HG03135 (cell line): ENCODE results near the gene KCTD10.

ENCODE experiments used
- ATAC-seq: cut with Tn5 transposase; IDR thresholded peaks from one replicate; pipeline ENCODE4 v1.9.1; 2021; ENCODE audit warnings: mild to moderate bottlenecking, moderate library complexity; ENCODE audit not compliant: unreplicated experiment

KCTD10 gene

DNA sequence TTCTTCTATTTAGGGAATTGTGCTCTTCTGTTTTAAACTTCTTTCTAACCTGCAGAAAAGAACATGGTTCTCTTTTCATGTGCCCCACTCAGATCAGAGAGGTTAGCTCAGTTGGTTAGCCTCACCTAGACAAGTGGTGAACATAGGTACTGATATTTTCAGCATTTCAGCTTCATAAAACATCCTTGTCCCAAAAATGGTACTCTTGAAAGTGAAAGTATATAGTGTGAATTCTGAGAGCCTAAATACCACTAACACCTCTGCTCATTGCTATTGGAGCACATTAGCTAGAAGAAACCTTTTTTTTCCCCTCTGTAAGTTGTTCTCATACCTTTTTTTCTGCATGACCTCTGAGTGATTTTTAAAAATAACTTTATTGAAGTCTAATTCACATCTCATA lies 17.9 kb upstream of the KCTD10 start:
- no peak for ATAC-seq

DNA sequence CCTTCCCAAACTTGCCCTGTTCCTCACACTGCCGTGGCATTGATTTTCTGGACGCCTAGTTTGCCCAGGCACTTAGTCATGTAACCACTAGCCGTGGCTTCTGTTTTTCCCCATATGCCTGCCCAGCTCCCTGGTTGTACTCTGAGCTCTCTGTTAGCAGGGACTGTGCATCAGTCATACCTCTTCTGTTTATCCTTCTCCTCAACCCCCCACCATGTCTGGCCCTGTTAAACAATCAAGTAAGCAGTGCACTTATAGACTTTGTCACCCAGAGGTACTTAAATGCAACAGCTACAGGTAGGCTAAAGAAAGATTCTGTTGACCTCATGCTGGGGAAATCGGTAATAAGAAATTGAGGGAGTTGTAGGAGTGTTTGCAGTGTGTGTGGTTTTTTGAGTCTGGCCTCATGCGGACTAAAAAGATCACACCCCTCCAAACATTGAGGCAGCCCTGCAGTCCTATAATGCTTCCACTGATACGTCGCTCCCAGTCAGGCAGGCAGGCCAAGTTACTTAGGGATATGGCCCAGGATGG lies 17.3 kb upstream of the KCTD10 start:
- no peak for ATAC-seq

DNA sequence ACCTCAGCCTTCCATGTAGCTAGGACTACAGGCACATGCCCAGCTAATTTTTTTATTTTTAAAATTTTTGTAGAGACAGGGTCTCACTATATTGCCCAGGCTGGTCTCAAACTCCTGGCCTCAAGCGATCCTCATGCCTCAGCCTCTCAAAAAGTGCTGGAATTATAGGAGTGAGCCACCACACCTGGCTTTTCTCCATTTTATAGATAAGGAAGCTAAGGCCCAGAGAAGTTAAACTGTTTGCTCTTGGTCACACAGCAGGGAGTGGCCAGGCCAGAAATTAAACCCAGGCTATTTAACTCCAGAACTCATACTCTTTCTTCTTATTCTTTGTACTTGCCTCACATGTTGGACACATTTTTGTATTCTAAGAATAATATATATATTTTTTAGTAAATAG lies 16.8 kb upstream of the KCTD10 start:
- ATAC-seq = no peak

DNA sequence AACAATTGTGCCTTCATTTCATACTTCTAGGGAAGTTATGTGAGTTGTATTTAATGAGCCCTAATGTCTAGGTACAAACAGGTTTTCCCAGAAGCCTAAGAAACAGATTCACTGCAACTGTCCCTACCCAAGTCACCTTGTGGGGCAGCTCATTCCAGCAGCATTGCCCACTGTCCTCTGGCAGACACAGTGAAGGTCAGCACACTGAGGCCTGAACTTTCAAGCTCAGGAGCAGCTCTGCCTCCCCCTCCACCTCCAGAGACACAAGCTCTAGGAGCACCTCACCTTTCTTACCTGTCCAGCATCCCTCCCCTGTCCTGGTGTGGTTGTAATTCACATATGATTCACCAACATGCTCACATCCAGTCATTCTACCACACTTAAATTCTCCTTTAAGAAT lies 16.0 kb upstream of the KCTD10 start:
- ATAC-seq = no peak

DNA sequence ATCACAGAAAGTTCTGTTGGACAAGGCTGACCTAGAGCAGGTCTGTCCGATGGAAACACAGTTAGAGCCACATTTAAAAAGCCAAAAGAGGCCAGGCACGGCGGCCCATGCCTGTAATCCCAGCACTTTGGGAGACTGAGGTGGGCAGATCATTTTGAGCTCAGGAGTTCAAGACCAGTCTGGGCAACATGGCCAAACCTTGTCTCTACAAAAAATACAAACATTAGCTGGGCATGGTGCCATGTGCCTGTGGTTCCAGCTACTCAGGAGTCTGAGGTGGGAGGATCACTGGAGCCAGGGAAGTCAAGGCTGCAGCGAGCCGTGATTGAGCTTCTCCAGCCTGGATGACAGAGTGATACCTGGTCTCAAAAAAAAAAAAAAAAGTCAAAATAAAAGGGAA lies 15.3 kb upstream of the KCTD10 start:
- no peak for ATAC-seq

DNA sequence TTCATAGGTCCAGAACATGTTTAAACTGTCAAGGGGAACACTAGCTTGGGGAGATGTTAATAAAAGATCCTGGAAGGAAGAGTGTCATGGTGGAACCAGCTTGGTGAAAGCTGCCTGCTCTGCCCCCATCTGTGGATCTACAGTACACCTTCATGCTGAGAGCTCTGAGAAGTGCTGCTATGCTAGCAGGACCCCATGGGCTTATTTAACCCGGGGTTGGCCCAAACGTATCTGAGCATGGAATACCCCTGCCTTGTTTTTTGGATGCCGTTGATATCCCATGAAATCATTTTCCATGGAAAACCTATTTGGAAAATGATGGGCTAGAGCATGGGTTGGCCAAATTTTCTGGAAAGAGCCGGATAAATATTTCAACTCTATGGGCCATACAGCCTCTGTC lies 14.6 kb upstream of the KCTD10 start:
- ATAC-seq = no peak

DNA sequence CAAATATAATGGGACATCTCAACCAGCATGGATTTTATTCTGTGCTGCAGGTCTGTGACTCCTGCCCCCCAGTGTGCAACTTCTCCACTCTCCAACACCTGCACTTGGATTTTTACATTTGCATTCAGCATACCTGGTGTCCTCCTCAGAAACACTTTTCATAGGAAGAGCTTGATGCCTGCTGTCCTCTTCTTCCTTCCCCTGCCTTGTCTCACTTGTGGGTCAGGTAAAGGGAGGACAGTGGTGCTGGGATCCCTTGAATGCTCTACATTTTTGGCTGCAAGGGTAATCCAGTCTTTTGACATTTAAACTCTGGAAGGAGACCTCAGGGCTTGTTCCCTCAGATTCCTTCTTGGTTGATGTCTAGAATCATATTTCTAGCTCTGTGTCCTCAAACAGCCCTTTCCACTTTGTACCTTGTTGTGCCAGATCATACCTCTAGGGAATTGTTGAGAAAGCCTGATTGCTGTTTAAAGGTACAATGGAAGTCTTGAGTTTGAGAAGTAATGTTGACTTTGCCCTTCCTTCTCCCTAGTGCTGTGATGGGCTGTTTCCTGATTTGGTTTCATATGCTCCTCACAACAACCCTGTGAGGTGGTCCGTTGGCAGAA lies 13.0 kb upstream of the KCTD10 start:
- no peak for ATAC-seq

DNA sequence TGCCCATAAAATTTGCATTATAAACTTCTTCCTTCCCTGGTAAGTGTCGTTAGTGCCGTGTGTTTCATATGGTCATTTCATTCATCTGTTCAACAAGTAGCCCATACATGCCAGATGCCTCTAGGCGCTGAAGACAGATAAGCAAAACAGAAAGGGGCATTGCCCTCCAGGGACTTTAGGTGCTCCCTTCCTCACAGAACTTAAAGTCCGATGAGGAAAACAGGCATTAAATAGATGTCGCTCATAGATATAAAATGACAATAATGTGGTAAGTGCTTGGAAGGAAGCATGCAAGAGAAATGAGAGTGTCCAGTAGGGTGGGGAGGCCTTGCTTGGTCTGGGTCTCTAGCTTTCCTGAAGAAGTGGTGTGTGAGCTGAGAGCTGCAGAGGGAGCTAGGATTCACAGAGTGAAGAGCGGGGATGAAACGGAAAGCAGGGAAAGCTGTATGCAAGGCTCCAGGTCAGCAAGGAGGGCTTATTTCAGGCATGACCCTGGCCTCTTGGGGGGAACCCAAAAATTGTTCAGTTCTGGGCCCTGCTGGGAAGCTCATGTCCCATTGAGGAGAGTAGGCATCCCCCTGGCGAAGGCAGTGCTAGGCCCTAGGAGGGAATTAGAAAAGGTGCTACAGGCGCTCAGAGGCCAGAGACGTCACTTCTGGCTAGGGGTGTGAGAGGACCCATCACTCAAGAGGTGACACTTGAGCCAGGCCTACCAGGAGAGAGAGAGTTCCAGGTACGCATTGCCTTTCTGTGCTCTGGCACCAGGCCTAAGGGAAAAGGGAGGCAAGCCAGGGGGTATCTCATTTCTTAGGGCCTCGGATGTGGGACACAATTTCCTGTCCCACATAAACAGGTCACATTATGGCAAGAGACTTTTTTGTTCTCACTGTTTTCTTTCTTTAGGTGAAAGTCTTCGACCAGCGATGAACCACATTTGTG lies 12.2 kb upstream of the KCTD10 start:
- ATAC-seq = no peak

DNA sequence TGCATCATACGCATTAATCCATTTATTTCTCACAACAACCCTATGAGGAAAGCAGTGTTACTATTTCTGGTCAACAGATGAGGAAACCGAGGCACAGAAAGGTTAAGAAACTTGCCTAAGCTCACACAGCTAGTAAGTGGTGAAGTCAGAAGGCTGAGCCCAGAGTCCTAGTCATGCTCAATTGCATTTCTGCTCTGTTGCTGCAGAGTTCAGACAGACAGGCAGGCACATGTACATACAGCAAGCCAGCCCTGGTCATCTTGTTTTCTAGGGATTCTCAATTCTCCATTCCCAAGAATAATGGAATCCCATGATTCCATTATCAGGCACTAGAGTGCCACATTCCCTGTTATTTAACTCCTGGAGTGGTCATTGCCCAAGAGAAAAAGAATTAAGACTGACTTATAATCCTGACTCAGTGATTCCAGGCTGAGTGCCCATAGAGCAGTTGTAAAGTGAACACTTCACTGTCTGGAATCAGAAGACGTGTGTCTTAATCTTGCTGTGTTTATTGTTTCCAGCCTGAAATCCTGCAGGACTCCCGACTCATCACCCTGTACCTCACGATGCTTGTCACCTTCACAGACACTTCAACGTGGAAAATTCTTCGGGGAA lies 11.1 kb upstream of the KCTD10 start:
- no peak for ATAC-seq

DNA sequence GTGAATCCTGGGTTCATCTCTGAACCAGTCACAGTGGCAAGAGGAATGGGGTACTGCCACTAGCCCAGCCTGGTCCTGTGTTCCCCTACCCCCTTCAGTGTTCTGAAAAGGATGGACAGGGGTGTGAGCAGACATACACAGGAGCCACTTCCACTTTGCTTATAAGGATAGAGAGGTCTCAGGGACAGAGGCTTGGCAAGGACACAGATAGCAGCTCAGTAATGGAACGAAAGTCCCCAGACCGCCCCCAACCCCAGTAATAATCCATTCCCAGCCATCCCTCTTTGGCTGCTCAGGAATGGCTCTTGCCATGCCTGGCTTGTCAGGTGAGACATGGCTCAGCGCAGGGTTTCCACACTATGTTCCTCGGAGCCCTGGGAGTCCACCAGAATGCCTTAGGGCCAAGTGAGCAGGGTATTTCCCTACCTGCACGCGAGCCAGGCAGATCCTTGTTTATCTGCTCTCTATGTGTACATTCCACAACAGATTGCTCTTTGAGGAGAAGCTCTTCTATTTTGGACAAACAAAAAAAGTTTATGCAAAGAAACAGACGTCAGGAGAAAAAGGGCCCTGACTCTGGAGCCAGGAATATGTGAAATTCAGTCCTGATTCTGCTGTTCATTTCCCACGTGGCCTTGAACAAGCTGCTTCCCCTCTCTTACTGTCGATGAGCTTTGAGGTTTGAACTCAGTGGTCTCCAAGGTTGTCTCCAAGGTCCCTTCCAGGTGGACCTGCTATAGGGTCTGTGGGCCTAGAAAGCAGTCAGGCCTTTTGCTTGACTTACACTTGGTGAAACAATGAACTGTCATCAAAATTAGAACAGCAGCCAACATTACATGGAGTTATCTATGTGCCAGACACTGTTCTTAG lies 10.3 kb upstream of the KCTD10 start:
- ATAC-seq = no peak

DNA sequence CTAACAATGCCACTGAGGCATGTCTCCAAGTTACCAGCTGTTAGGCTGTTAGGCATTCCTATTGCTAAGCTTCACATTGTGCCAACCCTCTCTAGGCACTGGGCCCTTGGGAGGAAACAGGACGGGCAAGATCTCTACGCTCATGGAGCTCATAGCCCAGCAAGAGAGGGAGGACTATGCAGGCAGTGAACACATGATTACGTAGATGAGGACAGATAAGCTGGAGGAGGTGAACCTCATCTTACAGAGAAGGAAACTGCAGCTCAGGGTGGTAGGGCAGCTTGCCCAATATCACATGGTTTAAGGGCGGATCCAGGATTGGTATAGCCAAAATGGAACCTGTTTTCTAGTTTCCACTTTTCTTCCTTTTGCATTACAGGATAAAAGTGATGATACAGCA lies 8.1 kb upstream of the KCTD10 start:
- no peak for ATAC-seq

DNA sequence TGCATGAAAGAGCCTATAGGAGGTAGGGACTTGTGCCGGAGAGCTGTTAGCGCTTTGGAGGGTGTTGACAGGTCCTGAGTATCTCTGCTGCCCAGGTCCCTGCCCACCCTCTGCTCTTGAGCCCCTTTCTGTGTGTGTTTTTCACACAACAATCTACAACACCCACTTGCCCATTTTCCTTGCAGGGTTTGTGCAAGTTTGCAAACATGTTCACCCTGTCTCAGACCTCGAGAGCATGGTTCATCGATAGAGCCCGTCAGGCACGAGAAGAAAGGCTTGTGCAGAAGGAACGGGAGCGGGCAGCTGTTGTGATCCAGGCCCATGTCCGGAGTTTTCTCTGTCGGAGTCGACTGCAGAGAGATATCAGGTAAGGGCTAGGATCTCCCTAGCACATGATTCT lies 6.2 kb upstream of the KCTD10 start:
- no peak for ATAC-seq

DNA sequence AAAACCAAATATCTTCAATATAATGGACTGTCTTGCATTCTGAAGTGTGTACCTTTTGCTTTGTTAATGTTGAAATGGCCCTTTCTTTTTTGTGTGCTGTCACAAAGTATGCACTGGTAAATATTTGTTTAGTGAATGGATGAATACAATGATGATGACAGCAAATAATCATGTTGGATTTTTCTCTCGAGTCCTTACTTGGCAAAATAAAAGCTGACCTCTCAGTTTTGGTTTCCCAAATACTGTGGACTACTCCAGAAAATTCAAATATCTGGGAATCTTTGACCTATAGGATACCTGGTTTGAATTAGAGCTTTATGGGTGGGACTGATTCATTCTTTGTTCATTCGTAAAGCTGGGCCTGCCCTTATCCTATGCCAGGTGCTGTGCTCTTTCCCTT lies 5.8 kb upstream of the KCTD10 start:
- ATAC-seq = no peak

DNA sequence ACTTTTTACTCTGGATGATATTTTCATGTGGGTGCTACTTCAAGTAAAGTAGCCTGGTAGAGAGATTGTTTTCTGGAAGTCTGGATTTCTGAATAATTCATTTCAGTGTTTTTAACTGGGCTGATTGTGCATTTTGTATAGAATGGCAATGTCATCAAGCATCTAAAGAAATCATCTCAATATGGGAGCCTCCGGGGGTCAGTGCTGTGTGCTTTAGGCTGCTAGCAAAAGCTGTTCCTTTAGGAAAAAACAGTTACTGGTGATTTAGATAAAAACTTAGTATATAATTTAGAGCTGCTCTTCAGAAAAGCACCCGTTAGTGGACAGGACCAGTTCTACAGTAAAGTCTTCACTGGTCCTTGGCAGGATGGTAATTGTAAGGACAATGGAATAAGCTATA lies 5.4 kb upstream of the KCTD10 start:
- ATAC-seq = no peak

DNA sequence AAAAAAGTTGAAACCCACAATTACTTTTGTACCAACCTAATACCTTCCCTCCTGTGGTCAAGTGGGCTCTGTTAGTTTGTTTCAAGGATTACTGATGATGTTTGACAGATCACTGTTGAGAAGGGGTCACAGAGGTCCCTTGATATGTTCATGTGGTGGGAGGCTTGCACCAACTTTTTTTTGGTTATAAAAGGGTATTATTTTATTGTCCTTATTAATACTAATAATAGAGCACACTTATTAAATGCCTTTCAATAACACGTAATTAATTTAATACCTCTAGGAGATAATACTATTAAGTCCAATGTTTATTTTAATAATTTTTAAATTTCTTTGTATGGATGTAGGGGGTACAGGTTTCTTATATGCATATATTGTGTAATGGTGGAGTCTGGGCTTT lies 4.8 kb upstream of the KCTD10 start:
- ATAC-seq = no peak

DNA sequence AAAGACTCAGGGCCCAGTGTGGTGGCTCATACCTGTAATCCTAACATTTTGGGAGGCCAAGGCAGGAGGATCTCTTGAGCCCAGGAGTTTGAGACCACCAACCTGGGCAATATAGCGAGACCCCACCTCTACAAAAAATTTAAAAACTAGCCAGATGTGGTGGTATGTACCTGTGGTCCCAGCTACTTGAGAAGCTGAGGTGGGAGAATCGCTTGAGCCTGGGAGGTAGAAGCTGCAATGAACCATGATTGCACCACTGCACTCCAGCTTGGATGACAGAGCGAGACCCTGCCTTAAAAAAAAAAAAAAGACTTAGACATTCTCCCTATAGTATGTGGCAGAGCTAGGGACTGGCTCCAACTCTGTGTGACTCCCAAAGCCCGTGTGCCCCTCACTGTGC lies 3.3 kb upstream of the KCTD10 start:
- ATAC-seq = no peak

DNA sequence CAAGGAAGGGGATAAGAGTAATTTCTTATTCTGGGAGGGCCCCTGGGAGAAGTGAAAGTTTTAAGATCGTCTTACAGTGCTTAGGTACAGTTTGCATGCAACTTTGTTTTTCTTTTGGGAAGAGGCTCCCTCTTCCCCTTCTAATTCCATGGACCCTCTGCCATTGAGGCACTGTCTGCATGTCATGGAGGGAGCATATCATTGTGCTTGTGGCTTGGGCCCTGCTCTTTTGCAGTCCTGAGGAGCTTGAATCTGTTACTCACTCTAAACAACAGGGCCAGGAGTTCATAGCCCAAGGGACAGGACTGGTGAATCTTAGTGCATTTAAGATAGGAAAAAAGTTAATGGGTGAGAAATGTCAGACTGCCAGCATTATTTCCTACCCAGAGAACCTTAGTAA lies 2.7 kb upstream of the KCTD10 start:
- ATAC-seq = no peak

DNA sequence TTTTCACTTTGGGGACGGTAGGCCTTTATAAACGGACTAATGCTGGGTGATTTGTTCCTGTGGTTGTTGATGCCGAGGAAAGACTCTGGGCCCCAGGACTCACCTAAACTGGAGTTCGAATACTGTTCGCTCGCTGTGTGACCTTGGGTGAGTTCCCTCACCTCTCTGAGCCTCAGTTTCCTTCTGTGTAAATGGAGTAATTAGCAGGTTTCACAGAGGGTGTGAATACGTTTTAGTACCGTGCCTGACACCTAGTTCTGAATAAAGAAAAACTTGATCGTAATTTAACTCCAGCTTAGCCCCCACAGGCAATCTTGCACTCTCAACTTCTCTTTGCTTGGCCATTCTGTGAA lies 839 bp upstream of the KCTD10 start:
- ATAC-seq = no peak

DNA sequence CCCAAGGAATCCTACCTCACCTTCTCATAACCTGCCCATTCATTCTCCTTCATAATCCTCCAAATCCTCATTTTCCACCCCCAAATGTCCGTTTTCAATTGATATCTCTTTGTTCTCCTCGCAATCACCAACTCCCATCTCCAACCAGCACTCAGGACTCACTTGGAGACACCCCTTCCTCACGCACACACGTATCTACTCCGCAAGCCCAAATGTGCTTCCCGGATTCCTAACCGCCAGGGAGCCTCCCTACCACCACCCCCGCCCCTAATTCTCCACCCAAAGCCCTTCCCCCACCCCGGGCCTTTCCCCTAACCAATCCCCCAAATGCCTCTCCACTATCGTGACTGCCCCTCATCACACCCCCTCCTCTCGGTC lies 304 bp downstream of the KCTD10 start:
- ATAC-seq = no peak

DNA sequence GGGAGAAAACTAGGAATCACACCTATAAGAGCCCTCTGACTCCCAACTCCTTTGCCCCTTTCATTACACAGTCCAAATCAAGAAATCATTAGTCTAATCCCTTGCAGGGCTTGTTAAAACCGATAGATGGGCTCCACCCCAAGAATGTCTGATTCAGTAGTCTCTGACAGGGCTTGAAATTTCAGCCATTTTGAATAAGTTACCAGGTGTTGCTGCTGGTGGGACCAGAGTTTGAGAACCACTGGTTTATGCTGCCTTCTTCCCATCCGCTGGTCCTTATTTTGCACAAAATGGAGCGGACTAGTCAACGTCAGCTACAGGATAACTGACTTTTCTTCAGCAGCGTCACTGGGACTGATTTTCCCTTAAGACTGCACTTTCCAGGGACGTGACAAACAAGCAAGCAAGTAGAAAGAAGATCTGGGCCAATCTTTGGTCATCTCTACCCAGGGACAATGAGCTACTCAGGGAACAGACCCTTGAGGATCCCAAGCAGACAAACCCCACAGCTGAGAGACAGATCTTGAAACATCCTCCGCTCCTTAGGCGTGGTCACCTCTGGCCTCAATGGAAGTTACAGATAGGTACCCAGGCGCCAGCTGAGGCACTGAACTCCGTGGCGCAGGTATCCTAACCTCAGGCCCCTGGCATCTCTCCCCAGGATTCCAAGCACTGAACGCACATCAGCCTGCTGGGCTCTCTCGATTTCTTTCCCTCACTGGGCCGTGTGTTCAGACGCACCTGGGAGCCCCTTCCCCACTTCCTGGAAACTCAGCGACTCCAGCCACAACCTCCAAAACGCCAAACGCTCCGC lies 900 bp downstream of the KCTD10 start:
- no peak for ATAC-seq
